HG02642 (cell line): ENCODE results near the gene TMEM39A.
A peak's percentile ranks its signal among the peaks of the same experiment; 100 is the strongest.

ENCODE experiments used
- ATAC-seq: cut with Tn5 transposase; IDR thresholded peaks from one replicate; pipeline ENCODE4 v1.9.1; 2021; ENCODE audit warnings: mild to moderate bottlenecking; ENCODE audit not compliant: unreplicated experiment, poor library complexity

Gene TMEM39A

GRCh38 chr3:119463171-119464169, at the start of gene TMEM39A:
TMEM39A (minus strand) TSS chr3:119463615; CDS start chr3:119462074, 1,541 bp downstream.
- ATAC-seq: peak; percentile 92

GRCh38 chr3:119510690-119511089, 47.3 kb upstream of the TMEM39A start:
- ATAC-seq: no peak

GRCh38 chr3:119508172-119508845, 44.9 kb upstream of the TMEM39A start:
- ATAC-seq: peak; percentile 71

- no peak for ATAC-seq
Observed at GRCh38 chr3:119507404-119507803, 44.0 kb upstream of the TMEM39A start.

GRCh38 chr3:119506631-119507030, 43.2 kb upstream of the TMEM39A start:
- no peak for ATAC-seq

GRCh38 chr3:119500901-119501300, 37.5 kb upstream of the TMEM39A start:
- no peak for ATAC-seq

- no peak for ATAC-seq
Observed at GRCh38 chr3:119500265-119500664, 36.9 kb upstream of the TMEM39A start.

- ATAC-seq: peak; percentile 99
Observed at GRCh38 chr3:119498186-119499011, 35.0 kb upstream of the TMEM39A start, which contains the start of gene TIMMDC1. TIMMDC1 (plus strand) TSS chr3:119498547; CDS start chr3:119498734, 187 bp downstream.

GRCh38 chr3:119497820-119498185, 34.4 kb upstream of the TMEM39A start:
- ATAC-seq: peak; percentile 26

- ATAC-seq: no peak
Observed at GRCh38 chr3:119494597-119494996, 31.2 kb upstream of the TMEM39A start.

- no peak for ATAC-seq
Observed at GRCh38 chr3:119492810-119493209, 29.4 kb upstream of the TMEM39A start.

- ATAC-seq: no peak
Observed at GRCh38 chr3:119492128-119492527, 28.7 kb upstream of the TMEM39A start.

GRCh38 chr3:119490153-119490552, 26.7 kb upstream of the TMEM39A start:
- ATAC-seq: no peak

- ATAC-seq: no peak
Observed at GRCh38 chr3:119485563-119485962, 22.1 kb upstream of the TMEM39A start.

- no peak for ATAC-seq
Observed at GRCh38 chr3:119483101-119483500, 19.7 kb upstream of the TMEM39A start.

- no peak for ATAC-seq
Observed at GRCh38 chr3:119481079-119481478, 17.7 kb upstream of the TMEM39A start.

- ATAC-seq: no peak
Observed at GRCh38 chr3:119470866-119471265, 7.5 kb upstream of the TMEM39A start.

GRCh38 chr3:119469418-119470189, 6.2 kb upstream of the TMEM39A start:
- no peak for ATAC-seq

GRCh38 chr3:119468041-119468440, 4.6 kb upstream of the TMEM39A start:
- no peak for ATAC-seq

GRCh38 chr3:119457246-119457645, 6.2 kb downstream of the TMEM39A start:
- no peak for ATAC-seq
